GM21528 (cell line): Measurements from ENCODE around the gene AP4M1.

Experiments used
- ATAC-seq: cut with Tn5 transposase; IDR thresholded peaks from one replicate; pipeline ENCODE4 v1.9.1; 2021; ENCODE audit warnings: mild to moderate bottlenecking, moderate library complexity; ENCODE audit not compliant: unreplicated experiment, low FRiP score

Gene AP4M1

GRCh38 chr7:100157069-100157333, 55.6 kb downstream of the AP4M1 start:
- ATAC-seq, result no peak

- ATAC-seq, result no peak
Measured at GRCh38 chr7:100157334-100158228, 56.1 kb downstream of the AP4M1 start.
